Measurements from ENCODE around the gene HYCC2. TPM values are rescaled to one million over a fixed set of nuclear protein-coding genes. Genes with fewer than 3 reads are reported as not detected.
"Not testable (repeated sequence)": the region's sequence is repeated elsewhere in the genome, so short reads cannot be mapped to it uniquely, and the experiment has no call there.

The HYCC2 gene
- polyA plus RNA-seq, 4 donors, result 3.8 to 10.4 (median 6.9) TPM

DNA sequence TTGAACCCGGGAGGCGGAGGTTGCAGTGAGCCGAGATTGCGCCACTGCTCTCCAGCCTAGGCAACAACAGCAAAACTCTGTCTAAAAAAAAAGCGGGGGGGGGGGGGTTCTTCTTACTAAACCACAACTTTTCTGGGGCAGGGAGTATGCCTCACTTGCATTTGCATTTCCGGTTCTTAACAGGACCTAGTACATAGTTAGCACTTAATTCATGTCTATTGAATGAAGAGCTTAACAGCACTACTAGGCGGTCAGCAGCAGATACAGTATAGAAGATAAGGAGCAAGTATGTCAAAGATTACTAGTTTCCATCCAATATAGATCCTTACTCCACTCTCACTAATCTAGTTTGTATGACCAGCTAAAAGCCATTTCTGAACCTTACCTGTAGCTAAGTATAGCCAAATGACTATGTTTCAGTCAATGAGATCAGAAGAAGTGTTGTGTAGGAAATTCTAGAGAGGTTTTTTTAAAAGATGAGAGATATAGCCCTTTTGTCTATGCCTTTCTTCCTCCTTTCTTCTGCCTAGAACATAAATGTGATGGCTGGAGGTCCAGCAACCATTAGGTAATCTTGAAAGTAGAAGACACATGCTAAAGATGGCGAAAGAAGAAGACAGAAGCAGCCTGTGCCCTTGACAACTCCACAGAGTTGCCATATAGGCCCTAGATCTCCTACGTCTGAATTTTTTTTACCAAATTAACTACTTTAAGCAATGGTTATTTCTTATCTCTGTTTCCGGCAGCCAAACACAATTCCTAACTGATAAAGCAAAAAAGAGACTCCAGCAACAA, 11.3 kb downstream of the HYCC2 start:
- H3K27ac ChIP-seq (ENCODE audit: low read depth in 1 of 3, low read length in 2 of 3), result no peak overlapping the region
- FAIRE-seq (no peak), DNase-seq (no peak)
- peaks cover 2 to 6% (median 2%) of the 10 kb centered on the region in 3 donors for H3K36me3 ChIP-seq (ENCODE audit: control insufficient read depth in 3 of 3, insufficient read depth in 2 of 3, low read depth in 1 of 3, low read length in 3 of 3)
- peaks cover 12 to 19% (median 14%) of the 10 kb centered on the region in 3 donors for H3K4me1 ChIP-seq (ENCODE audit: control insufficient read depth in 3 of 3, insufficient read depth in 2 of 3, low read depth in 1 of 3, low read length in 2 of 3)
- 88 to 93% (median 92%) methylated on average over 10 of the region's 10 CpGs for WGBS, 3 donors
- H3K9me3 ChIP-seq (ENCODE audit: control insufficient read depth in 2 of 2, insufficient read depth in 1 of 2, low read depth in 1 of 2, low read length in 1 of 2), result peaks cover 0 to 3% of the 10 kb centered on the region in 2 donors
- H3K27me3 ChIP-seq (ENCODE audit: control insufficient read depth in 3 of 3, insufficient read depth in 3 of 3, low read length in 3 of 3), result no peaks in the 10 kb centered on the region
- no peak overlapping the region for H3K4me3 ChIP-seq (ENCODE audit: low read depth in 1 of 3, low read length in 3 of 3)

DNA sequence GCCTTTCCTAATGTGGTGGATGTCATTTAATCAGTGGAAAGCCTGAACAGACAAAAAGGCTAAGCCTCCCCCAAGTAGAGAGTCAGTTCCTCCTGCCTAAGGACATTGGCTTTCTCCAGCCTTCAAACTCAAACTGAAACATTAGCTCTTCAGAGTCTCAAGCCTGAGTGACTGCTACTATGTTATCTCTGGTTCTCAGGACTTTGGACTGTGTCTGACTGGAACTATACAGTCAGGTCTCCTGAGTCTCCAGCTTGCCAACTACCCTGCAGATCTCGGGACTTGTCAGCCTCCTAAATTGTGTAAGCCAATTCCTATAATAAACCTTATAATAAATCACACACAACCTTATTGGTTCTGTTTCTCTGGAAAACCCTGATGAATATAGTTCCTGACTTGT, 12.6 kb downstream of the HYCC2 start:
- Histone ChIP-seq H3K4me1 (ENCODE audit: control insufficient read depth in 3 of 3, insufficient read depth in 2 of 3, low read depth in 1 of 3, low read length in 2 of 3) (peaks cover 12 to 19% (median 14%) of the 10 kb centered on the region in 3 donors), H3K36me3 (ENCODE audit: control insufficient read depth in 3 of 3, insufficient read depth in 2 of 3, low read depth in 1 of 3, low read length in 3 of 3) (peaks cover 2 to 6% (median 4%) of the 10 kb centered on the region in 3 donors), H3K27ac (ENCODE audit: low read depth in 1 of 3, low read length in 2 of 3) (peak overlapping the region in 1 of 3 donors; percentile 59), H3K27me3 (ENCODE audit: control insufficient read depth in 3 of 3, insufficient read depth in 3 of 3, low read length in 3 of 3) (no peaks in the 10 kb centered on the region), H3K9me3 (ENCODE audit: control insufficient read depth in 2 of 2, insufficient read depth in 1 of 2, low read depth in 1 of 2, low read length in 1 of 2) (peaks cover 0 to 3% of the 10 kb centered on the region in 2 donors), H3K4me3 (ENCODE audit: low read depth in 1 of 3, low read length in 3 of 3) (no peak overlapping the region)
- 15 to 61% (median 23%) methylated on average over 1 of the region's 1 CpG for WGBS, 3 donors
- FAIRE-seq (no peak), DNase-seq (peak; percentile 59 to 92)

DNA sequence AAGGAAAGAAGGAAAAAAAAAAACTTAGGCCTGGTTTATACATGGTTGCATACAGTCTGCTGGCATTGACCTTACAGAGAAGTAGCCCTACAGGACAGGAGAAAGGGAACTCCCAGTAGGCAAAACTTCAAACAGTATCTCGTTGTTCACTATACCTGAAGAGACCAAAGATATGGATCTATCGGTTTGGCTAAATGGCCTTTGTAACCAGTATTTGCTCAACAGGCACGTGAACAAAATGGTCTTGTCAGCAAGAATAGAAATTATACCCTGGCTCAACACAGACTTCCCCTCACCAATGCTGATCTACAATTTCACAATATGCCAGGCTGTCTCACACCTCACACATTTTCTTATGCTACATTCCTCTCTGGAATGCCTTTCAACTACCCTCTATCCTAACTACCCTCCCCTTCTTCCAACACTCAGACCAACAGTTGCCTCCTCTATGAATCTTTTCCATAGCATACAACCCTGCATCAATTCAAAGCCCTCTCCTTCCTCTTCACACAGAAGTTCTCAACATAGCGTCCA, 13.7 kb downstream of the HYCC2 start:
- Histone ChIP-seq H3K4me3 (ENCODE audit: low read depth in 1 of 3, low read length in 3 of 3) (no peak overlapping the region), H3K27ac (ENCODE audit: low read depth in 1 of 3, low read length in 2 of 3) (peak overlapping the region in 2 of 3 donors; percentile 26 to 51), H3K4me1 (ENCODE audit: control insufficient read depth in 3 of 3, insufficient read depth in 2 of 3, low read depth in 1 of 3, low read length in 2 of 3) (peaks cover 12 to 19% (median 14%) of the 10 kb centered on the region in 3 donors), H3K36me3 (ENCODE audit: control insufficient read depth in 3 of 3, insufficient read depth in 2 of 3, low read depth in 1 of 3, low read length in 3 of 3) (peaks cover 2 to 11% (median 6%) of the 10 kb centered on the region in 3 donors), H3K27me3 (ENCODE audit: control insufficient read depth in 3 of 3, insufficient read depth in 3 of 3, low read length in 3 of 3) (no peaks in the 10 kb centered on the region), H3K9me3 (ENCODE audit: control insufficient read depth in 2 of 2, insufficient read depth in 1 of 2, low read depth in 1 of 2, low read length in 1 of 2) (peaks cover 0 to 3% of the 10 kb centered on the region in 2 donors)
- 39 to 70% (median 59%) methylated on average over 4 of the region's 4 CpGs for WGBS, 3 donors
- peak; percentile 24 to 28 for DNase-seq
- no peak for FAIRE-seq

DNA sequence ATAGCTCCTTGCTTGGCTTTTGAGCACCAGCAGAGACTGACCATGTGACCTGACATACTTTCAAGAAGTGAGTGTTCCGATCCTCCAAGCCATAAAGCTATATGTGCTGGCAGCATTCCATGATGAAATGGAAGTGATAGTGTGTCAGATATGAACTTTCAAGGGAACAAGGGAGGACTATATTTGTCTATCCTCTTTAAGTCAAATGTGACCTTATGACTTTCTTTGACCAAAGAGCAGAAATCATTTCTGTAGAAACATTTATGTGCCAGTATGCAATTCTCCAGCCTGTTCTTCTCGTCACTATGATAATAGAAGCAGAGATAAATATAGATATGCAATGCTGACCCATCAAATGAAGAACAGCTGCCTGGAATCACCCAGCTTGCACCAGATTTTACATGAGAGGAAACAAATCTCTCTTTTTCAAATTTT, 14.4 kb downstream of the HYCC2 start:
- peak; percentile 53 to 66 for DNase-seq
- H3K36me3 ChIP-seq (ENCODE audit: control insufficient read depth in 3 of 3, insufficient read depth in 2 of 3, low read depth in 1 of 3, low read length in 3 of 3), result peaks cover 2 to 12% (median 6%) of the 10 kb centered on the region in 3 donors
- H3K9me3 ChIP-seq (ENCODE audit: control insufficient read depth in 2 of 2, insufficient read depth in 1 of 2, low read depth in 1 of 2, low read length in 1 of 2), result peaks cover 0 to 3% of the 10 kb centered on the region in 2 donors
- FAIRE-seq, result no peak
- no peak overlapping the region for H3K4me3 ChIP-seq (ENCODE audit: low read depth in 1 of 3, low read length in 3 of 3)
- no peaks in the 10 kb centered on the region for H3K27me3 ChIP-seq (ENCODE audit: control insufficient read depth in 3 of 3, insufficient read depth in 3 of 3, low read length in 3 of 3)
- 15 to 32% (median 29%) methylated on average over 2 of the region's 2 CpGs for WGBS, 3 donors
- peaks cover 12 to 19% (median 14%) of the 10 kb centered on the region in 3 donors for H3K4me1 ChIP-seq (ENCODE audit: control insufficient read depth in 3 of 3, insufficient read depth in 2 of 3, low read depth in 1 of 3, low read length in 2 of 3)
- H3K27ac ChIP-seq (ENCODE audit: low read depth in 1 of 3, low read length in 2 of 3), result peak overlapping the region in 1 of 3 donors; percentile 51

DNA sequence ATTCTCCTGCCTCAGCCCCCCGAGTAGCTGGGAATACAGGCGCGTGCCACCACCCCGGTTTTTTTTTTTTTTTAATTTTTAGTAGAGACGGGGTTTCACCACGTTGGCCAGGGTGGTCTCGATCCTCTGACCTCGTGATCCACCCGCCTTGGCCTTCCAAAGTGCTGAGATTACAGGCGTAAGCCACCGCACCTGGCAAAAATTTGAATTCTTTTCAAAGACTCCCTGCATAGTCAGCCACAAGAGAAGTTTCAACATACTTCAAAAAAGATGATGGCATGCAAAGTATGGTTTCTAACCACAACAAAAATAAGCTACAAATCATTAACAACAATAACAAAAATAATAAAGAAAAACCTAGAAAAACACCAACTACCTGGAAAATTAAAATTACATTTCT, 22.0 kb downstream of the HYCC2 start:
- Histone ChIP-seq H3K4me3 (ENCODE audit: low read depth in 1 of 3, low read length in 3 of 3) (no peak overlapping the region), H3K4me1 (ENCODE audit: control insufficient read depth in 3 of 3, insufficient read depth in 2 of 3, low read depth in 1 of 3, low read length in 2 of 3) (no peaks in the 10 kb centered on the region), H3K27me3 (ENCODE audit: control insufficient read depth in 3 of 3, insufficient read depth in 3 of 3, low read length in 3 of 3) (no peaks in the 10 kb centered on the region), H3K36me3 (ENCODE audit: control insufficient read depth in 3 of 3, insufficient read depth in 2 of 3, low read depth in 1 of 3, low read length in 3 of 3) (peaks cover 0 to 13% (median 3%) of the 10 kb centered on the region in 3 donors), H3K27ac (ENCODE audit: low read depth in 1 of 3, low read length in 2 of 3) (no peak overlapping the region), H3K9me3 (ENCODE audit: control insufficient read depth in 2 of 2, insufficient read depth in 1 of 2, low read depth in 1 of 2, low read length in 1 of 2) (peaks cover 0 to 3% of the 10 kb centered on the region in 2 donors)
- WGBS, 3 donors, result 96 to 98% (median 96%) methylated on average over 11 of the region's 11 CpGs
- FAIRE-seq (no peak), DNase-seq (no peak)

DNA sequence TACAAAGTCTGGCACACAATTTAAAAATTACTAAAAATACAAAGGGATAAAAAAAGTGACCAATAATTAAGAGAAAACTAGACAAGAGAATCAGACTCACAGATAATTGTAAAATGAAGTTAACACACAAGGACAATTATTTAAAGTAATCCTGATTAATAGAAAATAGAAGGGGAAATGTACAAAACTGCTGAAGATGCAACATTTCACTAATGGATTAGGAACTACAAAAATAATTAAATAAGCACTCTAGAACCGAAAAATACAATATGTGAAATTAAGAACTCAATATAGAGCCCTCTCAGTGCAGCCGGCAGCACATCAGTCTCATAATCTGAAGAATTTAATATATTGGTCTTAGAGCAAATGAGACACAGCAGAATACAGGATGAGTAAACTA, 24.6 kb downstream of the HYCC2 start:
- DNase-seq (no peak), FAIRE-seq (no peak)
- 92 to 98% (median 97%) methylated on average over 2 of the region's 2 CpGs for WGBS, 3 donors

DNA sequence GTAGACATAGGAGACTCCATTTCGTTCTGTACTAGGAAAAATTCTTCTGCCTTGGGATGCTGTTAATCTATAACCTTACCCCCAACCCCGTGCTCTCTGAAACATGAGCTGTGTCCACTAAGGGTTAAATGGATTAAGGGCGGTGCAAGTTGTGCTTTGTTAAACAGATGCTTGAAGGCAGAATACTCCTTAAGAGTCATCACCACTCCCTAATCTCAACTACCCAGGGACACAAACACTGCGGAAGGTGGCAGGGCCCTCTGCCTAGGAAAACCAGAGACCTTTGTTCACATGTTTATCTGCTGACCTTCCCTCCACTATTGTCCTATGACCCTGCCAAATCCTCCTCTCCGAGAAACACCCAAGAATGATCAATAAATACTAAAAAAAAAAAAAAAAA, 28.4 kb downstream of the HYCC2 start:
- H3K4me3 ChIP-seq (ENCODE audit: low read depth in 1 of 3, low read length in 3 of 3); H3K9me3 ChIP-seq (ENCODE audit: control insufficient read depth in 2 of 2, insufficient read depth in 1 of 2, low read depth in 1 of 2, low read length in 1 of 2); H3K27ac ChIP-seq (ENCODE audit: low read depth in 1 of 3, low read length in 2 of 3); FAIRE-seq; H3K36me3 ChIP-seq (ENCODE audit: control insufficient read depth in 3 of 3, insufficient read depth in 2 of 3, low read depth in 1 of 3, low read length in 3 of 3); DNase-seq; H3K27me3 ChIP-seq (ENCODE audit: control insufficient read depth in 3 of 3, insufficient read depth in 3 of 3, low read length in 3 of 3); H3K4me1 ChIP-seq (ENCODE audit: control insufficient read depth in 3 of 3, insufficient read depth in 2 of 3, low read depth in 1 of 3, low read length in 2 of 3): not testable (repeated sequence)
- 72 to 87% (median 83%) methylated on average over 5 of the region's 5 CpGs for WGBS, 3 donors

More for the DNA sequence above, 24.6 kb downstream of the HYCC2 start:
- peaks cover 0 to 9% (median 0%) of the 10 kb centered on the region in 3 donors for H3K36me3 ChIP-seq (ENCODE audit: control insufficient read depth in 3 of 3, insufficient read depth in 2 of 3, low read depth in 1 of 3, low read length in 3 of 3)
- H3K4me1 ChIP-seq (ENCODE audit: control insufficient read depth in 3 of 3, insufficient read depth in 2 of 3, low read depth in 1 of 3, low read length in 2 of 3), result no peaks in the 10 kb centered on the region
- no peak overlapping the region for H3K27ac ChIP-seq (ENCODE audit: low read depth in 1 of 3, low read length in 2 of 3)
- no peak overlapping the region for H3K4me3 ChIP-seq (ENCODE audit: low read depth in 1 of 3, low read length in 3 of 3)
- H3K9me3 ChIP-seq (ENCODE audit: control insufficient read depth in 2 of 2, insufficient read depth in 1 of 2, low read depth in 1 of 2, low read length in 1 of 2), result peaks cover 0 to 3% of the 10 kb centered on the region in 2 donors
- H3K27me3 ChIP-seq (ENCODE audit: control insufficient read depth in 3 of 3, insufficient read depth in 3 of 3, low read length in 3 of 3), result no peaks in the 10 kb centered on the region

DNA sequence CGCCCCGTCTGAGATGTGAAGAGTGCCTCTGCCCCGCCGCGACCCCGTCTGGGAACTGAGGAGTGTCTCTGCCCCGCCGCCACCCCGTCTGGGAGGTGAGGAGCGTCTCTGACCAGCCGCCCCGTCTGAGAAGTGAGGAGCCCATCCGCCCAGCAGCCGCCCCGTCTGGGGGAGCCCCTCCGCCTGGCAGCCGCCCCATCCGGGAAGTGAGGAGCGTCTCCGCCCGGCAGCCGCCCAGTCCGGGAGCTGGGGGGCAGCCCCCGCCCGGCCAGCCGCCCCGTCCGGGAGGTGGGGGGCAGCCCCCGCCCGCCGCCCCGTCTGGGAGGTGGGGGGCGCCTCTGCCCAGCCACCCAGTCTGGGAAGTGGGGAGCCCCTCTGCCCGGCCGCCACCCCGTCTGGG, 29.0 kb downstream of the HYCC2 start:
- not testable (repeated sequence) for DNase-seq; H3K9me3 ChIP-seq (ENCODE audit: control insufficient read depth in 2 of 2, insufficient read depth in 1 of 2, low read depth in 1 of 2, low read length in 1 of 2); H3K4me3 ChIP-seq (ENCODE audit: low read depth in 1 of 3, low read length in 3 of 3); H3K36me3 ChIP-seq (ENCODE audit: control insufficient read depth in 3 of 3, insufficient read depth in 2 of 3, low read depth in 1 of 3, low read length in 3 of 3); H3K27me3 ChIP-seq (ENCODE audit: control insufficient read depth in 3 of 3, insufficient read depth in 3 of 3, low read length in 3 of 3); FAIRE-seq; H3K27ac ChIP-seq (ENCODE audit: low read depth in 1 of 3, low read length in 2 of 3); H3K4me1 ChIP-seq (ENCODE audit: control insufficient read depth in 3 of 3, insufficient read depth in 2 of 3, low read depth in 1 of 3, low read length in 2 of 3)
- 95 to 100% (median 99%) methylated on average over 20 to 36 of the region's 36 CpGs for WGBS, 3 donors
